H1 (cell line): Measurements from ENCODE around the gene DAAM1. TPM values are rescaled to one million over a fixed set of nuclear protein-coding genes. Genes with fewer than 3 reads are reported as not detected.

Experiments
- CTCF ChIA-PET: fragments of 300-600 bp; sonication (Branson Sonifier 250); formaldehyde crosslinking; loops from one replicate; lab custom pipeline; 2021; ENCODE audit not compliant: partially characterized antibody; lab: Charles Lee
- POLR2A ChIA-PET: fragments of 300-600 bp; sonication (Branson Sonifier 250); formaldehyde crosslinking; loops from one replicate; lab custom pipeline; 2021; ENCODE audit warnings: inconsistent platforms; ENCODE audit not compliant: partially characterized antibody; lab: Charles Lee
- DNase-seq, 2 experiments: peaks; one replicate each; pipeline versions ENCODE4 v3.0.0 to v3.0.0-alpha.2; 2010 to 2022; ENCODE audit warnings: low spot score in 2 of 2, low read depth in 1 of 2, mixed read lengths in 1 of 2
- FAIRE-seq: peaks from 2 replicates; lab custom pipeline; 2011; peaks lifted over from hg19 to GRCh38; lab: Jason Lieb, UNC
- H2AFZ ChIP-seq: 2 replicates; pipeline ENCODE4 v1.8.1; 2012; ENCODE audit warnings: low read length, inconsistent platforms
- H2AK5ac ChIP-seq: 2 replicates; pipeline ENCODE4 v1.6.1; 2013; ENCODE audit warnings: low read depth, low read length
- H2BK120ac ChIP-seq: replicated peaks from 2 replicates; pipeline ENCODE3; 2013; ENCODE audit warnings: low read depth, low read length, inconsistent platforms
- H2BK12ac ChIP-seq: 2 replicates; pipeline ENCODE4 v1.6.1; 2013; ENCODE audit warnings: low read depth, low read length
- H2BK15ac ChIP-seq: 2 replicates; pipeline ENCODE4 v1.6.1; 2013; ENCODE audit warnings: low read length
- H2BK20ac ChIP-seq: 2 replicates; pipeline ENCODE4 v1.6.1; 2013; ENCODE audit warnings: low read length
- H2BK5ac ChIP-seq: 2 replicates; pipeline ENCODE4 v1.6.1; 2013; ENCODE audit warnings: low read depth, low read length
- H3K14ac ChIP-seq: 2 replicates; pipeline ENCODE4 v1.6.1; 2013; ENCODE audit warnings: inconsistent platforms; ENCODE audit not compliant: insufficient read length
- H3K18ac ChIP-seq: 2 replicates; pipeline ENCODE4 v1.6.1; 2013; ENCODE audit warnings: low read length; ENCODE audit errors: extremely low read depth
- H3K23ac ChIP-seq: 2 replicates; pipeline ENCODE4 v1.6.1; 2013; ENCODE audit warnings: inconsistent platforms; ENCODE audit not compliant: insufficient read length
- H3K23me2 ChIP-seq: 2 replicates; pipeline ENCODE4 v1.6.1; 2013; ENCODE audit warnings: low read depth, low read length
- H3K27ac ChIP-seq: 2 replicates; pipeline ENCODE4 v1.6.1; 2011; ENCODE audit warnings: low read depth, low read length, inconsistent platforms
- H3K27me3 ChIP-seq, 4 experiments: replicated peaks in 1 of 4; 1 replicate in 1 of 4; 2 replicates in 3 of 4; pipeline versions ENCODE4 v1.6.1 to v1.8.1; 2011 to 2013; ENCODE audit warnings: low read length in 3 of 4, mild to moderate bottlenecking in 3 of 4, inconsistent platforms in 2 of 4, mixed read lengths in 2 of 4, moderate library complexity in 1 of 4; ENCODE audit not compliant: control insufficient read depth in 3 of 4, insufficient read depth in 3 of 4; ENCODE audit errors: extremely low read depth in 1 of 4
- H3K36me3 ChIP-seq, 4 experiments: 2 replicates each; pipeline versions ENCODE4 v1.6.1 to v1.8.1; 2011 to 2013; ENCODE audit warnings: mild to moderate bottlenecking in 4 of 4, low read length in 3 of 4, moderate library complexity in 2 of 4, control low read depth in 1 of 4, inconsistent platforms in 1 of 4; ENCODE audit not compliant: insufficient read depth in 4 of 4, control insufficient read depth in 2 of 4
- H3K4ac ChIP-seq: replicated peaks from 2 replicates; pipeline ENCODE3; 2013; ENCODE audit warnings: low read length, low read depth, mixed read lengths, inconsistent platforms; ENCODE audit not compliant: insufficient read length
- H3K4me1 ChIP-seq, 4 experiments: replicated peaks in 1 of 4; 1 replicate in 1 of 4; 2 replicates in 3 of 4; pipeline versions ENCODE4 v1.6.1 to v1.8.1; 2011 to 2013; ENCODE audit warnings: low read length in 3 of 4, inconsistent platforms in 2 of 4, mixed read lengths in 1 of 4; ENCODE audit not compliant: insufficient read depth in 4 of 4, control insufficient read depth in 3 of 4
- H3K4me2 ChIP-seq, 2 experiments: 2 replicates each; pipeline versions ENCODE4 v1.6.1 to v1.8.1; 2011 to 2013; ENCODE audit warnings: low read depth in 2 of 2, low read length in 2 of 2, control low read depth in 1 of 2, inconsistent platforms in 1 of 2, mild to moderate bottlenecking in 1 of 2; ENCODE audit not compliant: insufficient read depth in 1 of 2
- H3K4me3 ChIP-seq, 4 experiments: fragments of 200-600, 300-600 bp in 1 of 4; sonication (generic), shearing (Covaris generic), sonication (Bioruptor Twin) in 1 of 4; 2 replicates each; pipeline versions ENCODE4 v1.5.1 to v1.8.1; 2011 to 2016; ENCODE audit warnings: low read length in 4 of 4, low read depth in 3 of 4, control low read depth in 2 of 4, inconsistent platforms in 2 of 4, mild to moderate bottlenecking in 2 of 4, mixed read lengths in 1 of 4, moderate library complexity in 1 of 4; ENCODE audit not compliant: insufficient read depth in 2 of 4; ENCODE audit errors: extremely low read depth in 1 of 4
- H3K56ac ChIP-seq: replicated peaks from 2 replicates; pipeline ENCODE3; 2013; ENCODE audit warnings: low read depth, mild to moderate bottlenecking, mixed read lengths, low read length, inconsistent platforms; ENCODE audit not compliant: insufficient read length
- H3K79me1 ChIP-seq: 2 replicates; pipeline ENCODE4 v1.6.1; 2013; ENCODE audit warnings: low read depth, low read length, control low read depth
- H3K79me2 ChIP-seq, 2 experiments: 2 replicates each; pipeline versions ENCODE4 v1.6.1 to v1.8.1; 2012 to 2013; ENCODE audit warnings: low read length in 2 of 2, mild to moderate bottlenecking in 2 of 2, inconsistent platforms in 1 of 2; ENCODE audit not compliant: insufficient read depth in 2 of 2, control insufficient read depth in 1 of 2
- H3K9ac ChIP-seq, 4 experiments: replicated peaks in 1 of 4; 1 replicate in 1 of 4; 2 replicates in 3 of 4; pipeline versions ENCODE4 v1.6.1 to v1.8.1; 2011 to 2013; ENCODE audit warnings: low read depth in 3 of 4, low read length in 3 of 4, control low read depth in 2 of 4, mild to moderate bottlenecking in 2 of 4, moderate library complexity in 2 of 4, inconsistent platforms in 1 of 4; ENCODE audit errors: extremely low read depth in 1 of 4
- H3K9me3 ChIP-seq, 2 experiments: 2 replicates each; pipeline versions ENCODE4 v1.6.1 to v1.8.1; 2012 to 2013; ENCODE audit warnings: mild to moderate bottlenecking in 2 of 2, moderate library complexity in 2 of 2, control low read depth in 1 of 2, inconsistent platforms in 1 of 2, low read depth in 1 of 2, low read length in 1 of 2, mixed read lengths in 1 of 2; ENCODE audit not compliant: insufficient read depth in 2 of 2
- H4K20me1 ChIP-seq, 2 experiments: replicated peaks in 1 of 2; 2 replicates each; pipeline versions ENCODE3 to v1.8.1; 2011 to 2013; ENCODE audit warnings: inconsistent platforms in 2 of 2, low read length in 2 of 2, mild to moderate bottlenecking in 1 of 2; ENCODE audit not compliant: insufficient read depth in 2 of 2, control insufficient read depth in 1 of 2
- H4K5ac ChIP-seq: 2 replicates; pipeline ENCODE4 v1.6.1; 2013; ENCODE audit warnings: low read length, low read depth, mixed read lengths, inconsistent platforms; ENCODE audit not compliant: insufficient read length
- H4K8ac ChIP-seq: 2 replicates; pipeline ENCODE4 v1.8.0; 2013; ENCODE audit warnings: mild to moderate bottlenecking, moderate library complexity, low read length, inconsistent platforms; ENCODE audit not compliant: insufficient read depth; ENCODE audit errors: extremely low read depth
- H4K91ac ChIP-seq: replicated peaks from 2 replicates; pipeline ENCODE3; 2013; ENCODE audit warnings: low read length, mixed read lengths, inconsistent platforms; ENCODE audit not compliant: insufficient read length
- GTF2F1 ChIP-seq: IDR thresholded peaks from 2 replicates; pipeline ENCODE4 v1.6.1; 2012; ENCODE audit warnings: low read depth, low read length, improper control_type of control experiment, borderline replicate concordance
- NANOG ChIP-seq: IDR thresholded peaks from 2 replicates; pipeline ENCODE4 v1.6.1; 2011; ENCODE audit warnings: low read length, low read depth, mild to moderate bottlenecking, inconsistent platforms; ENCODE audit not compliant: insufficient read depth, poor library complexity, severe bottlenecking
- RBBP5 ChIP-seq: IDR thresholded peaks from 2 replicates; pipeline ENCODE4 v1.7.1; 2012; ENCODE audit warnings: low read depth, mild to moderate bottlenecking, inconsistent platforms, low read length, moderate library complexity, borderline replicate concordance
- WGBS, 2 experiments: shearing (Covaris generic) in 1 of 2; methylation state at CpG; one replicate each; pipeline versions ENCODE4 v1.1.6 to v1.1.7; 2013 to 2015; ENCODE audit warnings: low lambda C conversion rate in 2 of 2, mixed read lengths in 2 of 2, inconsistent platforms in 1 of 2, low coverage in 1 of 2, missing lambda C conversion rate in 1 of 2; ENCODE audit not compliant: insufficient replicate concordance in 2 of 2, insufficient coverage in 1 of 2, insufficient read length in 1 of 2; ENCODE audit errors: extremely low coverage in 1 of 2, missing lambda C conversion rate in 1 of 2; 5-methylcytosine and 5-hydroxymethylcytosine counted together
- polyA plus RNA-seq, 7 experiments: library from polyadenylated mRNA; depleted of rRNA in 3 of 7; stranded (reverse) in 5 of 7; unstranded in 2 of 7; fragments of >200 nt in 5 of 7; fragments of 200-250 nt in 2 of 7; gene quantifications; 1 replicate in 5 of 7; 2 replicates in 1 of 7; 4 replicates in 1 of 7; pipeline versions ENCODE4 v1.2.1 to v1.2.3, GENCODE V29; 2011 to 2013; ENCODE audit warnings: missing spikeins in 2 of 7, mixed read lengths in 2 of 7
- total RNA-seq: library from RNA; stranded (reverse); fragmentation: NEBNext Ultra II Directional; extraction: Animal tissue kit (Norgen Biotek cat#: 25700); gene quantifications from 2 replicates; pipeline ENCODE4 v1.2.1, GENCODE V29; 2021

Gene DAAM1
- total and polyA plus RNA-seq, 2 of the 8 experiments (the other 6 are each of a cell fraction or from before 2014, with no cell fraction given), result 5.0 to 44.9 TPM

DNA sequence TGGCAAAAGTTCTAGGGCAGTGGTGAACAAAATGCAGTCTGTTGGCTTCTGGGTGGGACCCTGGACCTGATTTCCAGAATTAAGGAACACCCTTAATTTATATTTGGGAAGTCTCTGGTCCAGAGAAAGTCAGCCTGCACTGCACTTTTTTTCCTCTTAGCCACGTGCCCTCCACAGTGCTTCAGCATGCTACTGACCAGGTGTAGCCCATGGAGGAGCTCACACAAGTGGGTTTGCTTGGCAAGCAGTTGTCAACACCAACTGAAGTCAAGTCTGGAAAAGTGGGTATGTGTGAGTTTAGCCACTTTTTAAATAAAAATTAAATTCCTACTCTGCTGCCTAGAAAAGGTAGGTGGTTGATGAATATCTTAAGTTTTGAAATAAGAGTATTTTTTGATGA lies 111.3 kb downstream of the DAAM1 start:
- H2AK5ac ChIP-seq, result no peak overlapping the region
- H4K91ac ChIP-seq, result peak overlapping the region; percentile 26
- POLR2A ChIA-PET, result no interaction called here

More for the DNA sequence above, 111.3 kb downstream of the DAAM1 start:
- H3K36me3 ChIP-seq, result no peaks in the 10 kb centered on the region
- H3K4me3 ChIP-seq, result no peak overlapping the region
- no peak overlapping the region for H3K56ac ChIP-seq
- no peak overlapping the region for H3K4ac ChIP-seq
- FAIRE-seq (no peak), DNase-seq (no peak)
- H3K79me1 ChIP-seq, result no peaks in the 10 kb centered on the region
- no peaks in the 10 kb centered on the region for H3K79me2 ChIP-seq
- H2BK5ac ChIP-seq, result no peak overlapping the region
- no peaks in the 10 kb centered on the region for H3K23me2 ChIP-seq
- no peak overlapping the region for H2BK15ac ChIP-seq
- no peaks in the 10 kb centered on the region for H3K27me3 ChIP-seq
- no peaks in the 10 kb centered on the region for H4K20me1 ChIP-seq
- H3K18ac ChIP-seq, result no peak overlapping the region
- H4K5ac ChIP-seq, result no peak overlapping the region
- no peak overlapping the region for H3K9ac ChIP-seq
- no peak overlapping the region for H4K8ac ChIP-seq
- H3K4me2 ChIP-seq, result no peak overlapping the region
- H3K4me1 ChIP-seq, result no peaks in the 10 kb centered on the region; a peak in 1 of 7 replicates
- no peak overlapping the region for H2AFZ ChIP-seq
- 100% methylated on average over 1 of the region's 1 CpG; no CpG with 5 or more reads in 1 of the 2 experiments for WGBS, 2 experiments
- H3K23ac ChIP-seq, result no peak overlapping the region
- no peaks in the 10 kb centered on the region for H3K9me3 ChIP-seq
- H2BK12ac ChIP-seq, result no peak overlapping the region
- CTCF ChIA-PET, result interaction anchor here (0.9 kb wide), 1 partner anchor 175 kb away, joined by 3 read pairs; no protein-coding TSS in a partner anchor
- H2BK20ac ChIP-seq, result no peak overlapping the region
- TF ChIP-seq GTF2F1, result no peak
- no peak for TF ChIP-seq RBBP5
- no peak for TF ChIP-seq NANOG
- no peak overlapping the region for H2BK120ac ChIP-seq
- H3K14ac ChIP-seq, result no peak overlapping the region
- no peak overlapping the region for H3K27ac ChIP-seq
